Measurements from ENCODE around the gene PA2G4.

- TF ChIP-seq CTCF (IDR thresholded peaks at IDR 0.05) (no peak), POLR2A (IDR thresholded peaks at IDR 0.05) (no peak)
Measured at GRCh38 chr12:56107242-56107641, 2.9 kb downstream of the PA2G4 start.

Data from thyroid gland (tissue), 4 donors.